ENCODE results near the gene OR10D3. TPM values are rescaled to one million over a fixed set of nuclear protein-coding genes. Genes with fewer than 3 reads are reported as not detected.
"Not testable (repeated sequence)": the region's sequence is repeated elsewhere in the genome, so short reads cannot be mapped to it uniquely, and the experiment has no call there.

Gene OR10D3
- total and polyA plus RNA-seq, 11 donors = not detected

- Histone ChIP-seq H3K4me3 (no peak overlapping the region), H3K36me3 (no peaks in the 10 kb centered on the region), H3K27me3 (no peaks in the 10 kb centered on the region), H3K27ac (no peak overlapping the region), H3K9me3 (no peaks in the 10 kb centered on the region), H3K4me1 (no peaks in the 10 kb centered on the region)
- no peak for ATAC-seq
- 48 to 60% (median 54%) methylated on average over 7 of the region's 7 CpGs for WGBS, 4 donors
- intact Hi-C loops (cut with DNase I) = loop anchor here in 1 of 10 donors (10.0 kb wide), 1 partner anchor 283 kb away; the partner anchor contains the start of gene TMEM225
- TF ChIP-seq POLR2A (IDR thresholded peaks at IDR 0.05) = no peak
- TF ChIP-seq, protein P1, sequence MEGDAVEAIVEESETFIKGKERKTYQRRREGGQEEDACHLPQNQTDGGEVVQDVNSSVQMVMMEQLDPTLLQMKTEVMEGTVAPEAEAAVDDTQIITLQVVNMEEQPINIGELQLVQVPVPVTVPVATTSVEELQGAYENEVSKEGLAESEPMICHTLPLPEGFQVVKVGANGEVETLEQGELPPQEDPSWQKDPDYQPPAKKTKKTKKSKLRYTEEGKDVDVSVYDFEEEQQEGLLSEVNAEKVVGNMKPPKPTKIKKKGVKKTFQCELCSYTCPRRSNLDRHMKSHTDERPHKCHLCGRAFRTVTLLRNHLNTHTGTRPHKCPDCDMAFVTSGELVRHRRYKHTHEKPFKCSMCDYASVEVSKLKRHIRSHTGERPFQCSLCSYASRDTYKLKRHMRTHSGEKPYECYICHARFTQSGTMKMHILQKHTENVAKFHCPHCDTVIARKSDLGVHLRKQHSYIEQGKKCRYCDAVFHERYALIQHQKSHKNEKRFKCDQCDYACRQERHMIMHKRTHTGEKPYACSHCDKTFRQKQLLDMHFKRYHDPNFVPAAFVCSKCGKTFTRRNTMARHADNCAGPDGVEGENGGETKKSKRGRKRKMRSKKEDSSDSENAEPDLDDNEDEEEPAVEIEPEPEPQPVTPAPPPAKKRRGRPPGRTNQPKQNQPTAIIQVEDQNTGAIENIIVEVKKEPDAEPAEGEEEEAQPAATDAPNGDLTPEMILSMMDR (IDR thresholded peaks at IDR 0.05) = no peak
- no peak for DNase-seq
Measured at GRCh38 chr11:124167826-124168231, 15.3 kb upstream of the OR10D3 start.

GRCh38 chr11:124168796-124169195 lies 14.3 kb upstream of the OR10D3 start:
- no peaks in the 10 kb centered on the region for H3K9me3 ChIP-seq
- intact Hi-C loops (cut with DNase I) = loop anchor here in 1 of 10 donors (10.0 kb wide), 1 partner anchor 284 kb away; the partner anchor contains the start of gene TMEM225
- no peak overlapping the region for H3K27ac ChIP-seq
- no peaks in the 10 kb centered on the region for H3K36me3 ChIP-seq
- TF ChIP-seq, protein P1 (IDR thresholded peaks at IDR 0.05) = no peak
- TF ChIP-seq POLR2A (IDR thresholded peaks at IDR 0.05) = no peak
- ATAC-seq (no peak), DNase-seq (no peak)
- no peaks in the 10 kb centered on the region for H3K27me3 ChIP-seq
- H3K4me1 ChIP-seq = no peaks in the 10 kb centered on the region
- H3K4me3 ChIP-seq = no peak overlapping the region

GRCh38 chr11:124170315-124170714 lies 12.8 kb upstream of the OR10D3 start:
- H3K27ac ChIP-seq; H3K36me3 ChIP-seq; H3K4me3 ChIP-seq; H3K27me3 ChIP-seq; DNase-seq; intact Hi-C loops (cut with DNase I); ATAC-seq; H3K9me3 ChIP-seq; H3K4me1 ChIP-seq: not testable (repeated sequence)
- WGBS, 4 donors = 50 to 90% (median 83%) methylated on average over 2 to 10 of the region's 12 CpGs

- Histone ChIP-seq H3K4me3 (no peak overlapping the region), H3K4me1 (no peaks in the 10 kb centered on the region), H3K36me3 (no peaks in the 10 kb centered on the region), H3K9me3 (no peaks in the 10 kb centered on the region), H3K27me3 (no peaks in the 10 kb centered on the region), H3K27ac (no peak overlapping the region)
- WGBS, 4 donors = 89 to 93% (median 92%) methylated on average over 5 to 38 of the region's 40 CpGs
- TF ChIP-seq, protein P1 (IDR thresholded peaks at IDR 0.05) = no peak
- no peak for TF ChIP-seq POLR2A (IDR thresholded peaks at IDR 0.05)
- peak in 1 of 5 donors; percentile 57 for DNase-seq
- no peak for ATAC-seq
- intact Hi-C loops (cut with DNase I) = no loop called here
Measured at GRCh38 chr11:124170801-124171586, 12.2 kb upstream of the OR10D3 start.

Data from heart left ventricle (tissue), 16 donors.